ENCODE results near the gene STOML3. TPM values are rescaled to one million over a fixed set of nuclear protein-coding genes. Genes with fewer than 3 reads are reported as not detected.

The STOML3 gene
- total RNA-seq (2012; rRNA removed) (not detected in 2 replicates), polyA plus RNA-seq (2012; rRNA removed) (not detected in 2 replicates), Bru-seq, nascent RNA (not detected), BruChase-seq, experiment 1, labeled RNA remaining after a 6-hour chase (not detected), BruChase-seq, experiment 2, labeled RNA remaining after a 2-hour chase (not detected)
- polyA plus RNA-seq (2012; cell fraction: cytosol; rRNA removed) = not detected in 2 replicates
- not detected in 2 replicates for polyA plus RNA-seq (2012; cell fraction: nucleus; rRNA removed; ENCODE audit: low replicate concordance)
- long read RNA-seq = 0 reads

- Histone ChIP-seq H2BK20ac (ENCODE audit: low read depth, low read length) (no peak within 1 kb of the TSS), H2AK5ac (ENCODE audit: low read depth, low read length) (no peak within 1 kb of the TSS), H4K5ac (ENCODE audit: low read depth, low read length) (no peak within 1 kb of the TSS), H3K27me3 (ENCODE audit: control insufficient read depth, insufficient read depth, low read length) (no peaks in the 10 kb centered on the region), H3K4me3 (ENCODE audit: insufficient read depth, low read depth, low read length) (no peak within 1 kb of the TSS), H3K27ac (ENCODE audit: insufficient read depth, low read length) (no peak within 1 kb of the TSS), H3K14ac (replicated peaks; ENCODE audit: low read depth, low read length) (no peak within 1 kb of the TSS), H3K4ac (ENCODE audit: low read depth, low read length) (no peak within 1 kb of the TSS), H4K20me1 (ENCODE audit: insufficient read depth, low read length) (no peaks in the 10 kb centered on the region), H2BK15ac (ENCODE audit: low read depth, low read length) (no peak within 1 kb of the TSS), H3K18ac (ENCODE audit: low read depth, low read length) (no peak within 1 kb of the TSS), H2AK9ac (replicated peaks; ENCODE audit: low read depth, low read length, poor library complexity) (no peak within 1 kb of the TSS), H3K56ac (ENCODE audit: extremely low read depth, insufficient read depth, low read length) (no peak within 1 kb of the TSS), H4K8ac (ENCODE audit: low read depth in 2 of 2, low read length in 2 of 2) (no peak within 1 kb of the TSS), H4K91ac (ENCODE audit: insufficient read depth, low read depth, low read length) (no peak within 1 kb of the TSS), H3K4me2 (ENCODE audit: low read depth, low read length) (no peak within 1 kb of the TSS), H2BK5ac (ENCODE audit: low read depth, low read length, poor library complexity, severe bottlenecking) (no peak within 1 kb of the TSS), H2AFZ (replicated peaks; ENCODE audit: low read length, poor library complexity) (no peak within 1 kb of the TSS), H3K9ac (ENCODE audit: low read depth, low read length) (no peak within 1 kb of the TSS), H3K9me3 (ENCODE audit: control insufficient read depth, insufficient read depth, low read length) (no peaks in the 10 kb centered on the region), H2BK120ac (ENCODE audit: low read depth, low read length) (no peak within 1 kb of the TSS), H3K79me1 (ENCODE audit: low read depth in 1 of 2, low read length in 2 of 2) (no peaks in the 10 kb centered on the region), H3K36me3 (ENCODE audit: control insufficient read depth, insufficient read depth, low read length) (no peaks in the 10 kb centered on the region), H3K9me1 (ENCODE audit: insufficient read depth, low read length) (no peaks in the 10 kb centered on the region), H3K23ac (ENCODE audit: low read depth, low read length) (no peak within 1 kb of the TSS), H3K4me1 (ENCODE audit: control insufficient read depth, insufficient read depth, low read length) (no peaks in the 10 kb centered on the region)
- POLR2A ChIA-PET (ENCODE audit: unreplicated experiment) = no interaction called here
- DNase-seq (no peak), ATAC-seq (ENCODE audit: low read depth) (no peak)
- dilution Hi-C loops (cut with HindIII; ENCODE audit: low sequenced_read_pairs, unreplicated experiment) (no loop called here), in situ Hi-C loops (cut with MboI; ENCODE audit: low sequenced_read_pairs) (no loop called here), intact Hi-C loops (cut with micrococcal nuclease) (no loop called here)
- BruUV-seq (replicated peaks) = no TSS peak
- no peak for TF ChIP-seq NFE2L2 (IDR thresholded peaks at IDR 0.05; ENCODE audit: low read depth, low read length)
- TF ChIP-seq CTCF (conservative IDR thresholded peaks at IDR 0.05; ENCODE audit: low read depth, low read length) = no peak
- no peak for TF ChIP-seq SMC3 (IDR thresholded peaks at IDR 0.05; ENCODE audit: low read depth, low read length)
- no peak for TF ChIP-seq MXI1 (IDR thresholded peaks at IDR 0.05; ENCODE audit: borderline replicate concordance, low read depth, low read length)
- TF ChIP-seq POLR2A (IDR thresholded peaks at IDR 0.05; ENCODE audit: low read depth, low read length) = no peak
- no peak for TF ChIP-seq FOS (IDR thresholded peaks at IDR 0.05; ENCODE audit: low read depth, low read length)
- TF ChIP-seq CEBPB (IDR thresholded peaks at IDR 0.05; ENCODE audit: low read depth, low read length) = no peak
- no peak for TF ChIP-seq RFX5 (IDR thresholded peaks at IDR 0.05; ENCODE audit: low read depth, low read length)
- TF ChIP-seq RCOR1 (IDR thresholded peaks at IDR 0.05; ENCODE audit: insufficient replicate concordance, low read length) = no peak
- TF ChIP-seq ELK1 (IDR thresholded peaks at IDR 0.05; ENCODE audit: borderline replicate concordance, low read depth, low read length) = no peak
- TF ChIP-seq CHD1 (IDR thresholded peaks at IDR 0.05; ENCODE audit: low read depth, low read length) = no peak
- no peak for TF ChIP-seq MAFK (IDR thresholded peaks at IDR 0.05; ENCODE audit: low read depth, low read length)
- no peak for TF ChIP-seq USF2 (IDR thresholded peaks at IDR 0.05; ENCODE audit: low read depth, low read length)
- no peak for TF ChIP-seq BHLHE40 (IDR thresholded peaks at IDR 0.05; ENCODE audit: low read depth, low read length)
- no peak for TF ChIP-seq RAD21 (IDR thresholded peaks at IDR 0.05; ENCODE audit: low read length)
- TF ChIP-seq MAZ (IDR thresholded peaks at IDR 0.05; ENCODE audit: borderline replicate concordance, low read depth, low read length) = no peak
- CTCF ChIA-PET = no interaction called here
Measured at GRCh38 chr13:38990693-38991092, at the start of gene STOML3. Gene STOML3, minus strand, starts transcription at chr13:38990831. Its CDS starts 110 bp downstream, at chr13:38990721.

Data from IMR-90 (cell line).